ENCODE data around the gene ZNG1B.
"Not testable (repeated sequence)": the region's sequence is repeated elsewhere in the genome, so short reads cannot be mapped to it uniquely, and the experiment has no call there.

DNA sequence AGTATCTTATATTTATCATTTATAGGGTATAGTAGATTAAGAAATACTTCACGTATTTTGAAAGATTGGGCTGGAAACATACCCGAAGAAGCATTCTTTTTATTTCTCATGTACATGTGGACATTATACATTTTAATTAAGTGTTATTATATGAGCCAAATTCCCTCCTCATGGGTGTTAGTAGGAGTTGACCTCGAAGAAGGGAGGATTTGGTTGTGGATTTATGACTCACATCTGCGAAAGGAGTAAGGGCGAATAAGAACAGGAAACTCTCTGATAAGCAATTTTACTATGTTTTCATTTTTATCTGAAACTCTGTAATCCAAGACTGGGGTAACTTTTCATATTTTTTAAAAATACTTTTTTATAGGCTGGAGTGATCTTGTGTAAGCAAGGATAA is 84.0 kb downstream of the ZNG1B start:
- TF ChIP-seq POLR2AphosphoS5 (IDR thresholded peaks at IDR 0.05; ENCODE audit: low read depth, low read length); TCF7L2 (IDR thresholded peaks at IDR 0.05; ENCODE audit: low read depth, low read length); SIN3A (IDR thresholded peaks at IDR 0.05; ENCODE audit: borderline replicate concordance, insufficient read depth, low read depth, low read length): not testable (repeated sequence)
- TF ChIP-seq, protein P1, sequence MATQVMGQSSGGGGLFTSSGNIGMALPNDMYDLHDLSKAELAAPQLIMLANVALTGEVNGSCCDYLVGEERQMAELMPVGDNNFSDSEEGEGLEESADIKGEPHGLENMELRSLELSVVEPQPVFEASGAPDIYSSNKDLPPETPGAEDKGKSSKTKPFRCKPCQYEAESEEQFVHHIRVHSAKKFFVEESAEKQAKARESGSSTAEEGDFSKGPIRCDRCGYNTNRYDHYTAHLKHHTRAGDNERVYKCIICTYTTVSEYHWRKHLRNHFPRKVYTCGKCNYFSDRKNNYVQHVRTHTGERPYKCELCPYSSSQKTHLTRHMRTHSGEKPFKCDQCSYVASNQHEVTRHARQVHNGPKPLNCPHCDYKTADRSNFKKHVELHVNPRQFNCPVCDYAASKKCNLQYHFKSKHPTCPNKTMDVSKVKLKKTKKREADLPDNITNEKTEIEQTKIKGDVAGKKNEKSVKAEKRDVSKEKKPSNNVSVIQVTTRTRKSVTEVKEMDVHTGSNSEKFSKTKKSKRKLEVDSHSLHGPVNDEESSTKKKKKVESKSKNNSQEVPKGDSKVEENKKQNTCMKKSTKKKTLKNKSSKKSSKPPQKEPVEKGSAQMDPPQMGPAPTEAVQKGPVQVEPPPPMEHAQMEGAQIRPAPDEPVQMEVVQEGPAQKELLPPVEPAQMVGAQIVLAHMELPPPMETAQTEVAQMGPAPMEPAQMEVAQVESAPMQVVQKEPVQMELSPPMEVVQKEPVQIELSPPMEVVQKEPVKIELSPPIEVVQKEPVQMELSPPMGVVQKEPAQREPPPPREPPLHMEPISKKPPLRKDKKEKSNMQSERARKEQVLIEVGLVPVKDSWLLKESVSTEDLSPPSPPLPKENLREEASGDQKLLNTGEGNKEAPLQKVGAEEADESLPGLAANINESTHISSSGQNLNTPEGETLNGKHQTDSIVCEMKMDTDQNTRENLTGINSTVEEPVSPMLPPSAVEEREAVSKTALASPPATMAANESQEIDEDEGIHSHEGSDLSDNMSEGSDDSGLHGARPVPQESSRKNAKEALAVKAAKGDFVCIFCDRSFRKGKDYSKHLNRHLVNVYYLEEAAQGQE (IDR thresholded peaks at IDR 0.05; ENCODE audit: insufficient read depth in 1 of 2, low read depth in 2 of 2, low read length in 1 of 2) = not testable (repeated sequence)
- TF ChIP-seq, protein P2, sequence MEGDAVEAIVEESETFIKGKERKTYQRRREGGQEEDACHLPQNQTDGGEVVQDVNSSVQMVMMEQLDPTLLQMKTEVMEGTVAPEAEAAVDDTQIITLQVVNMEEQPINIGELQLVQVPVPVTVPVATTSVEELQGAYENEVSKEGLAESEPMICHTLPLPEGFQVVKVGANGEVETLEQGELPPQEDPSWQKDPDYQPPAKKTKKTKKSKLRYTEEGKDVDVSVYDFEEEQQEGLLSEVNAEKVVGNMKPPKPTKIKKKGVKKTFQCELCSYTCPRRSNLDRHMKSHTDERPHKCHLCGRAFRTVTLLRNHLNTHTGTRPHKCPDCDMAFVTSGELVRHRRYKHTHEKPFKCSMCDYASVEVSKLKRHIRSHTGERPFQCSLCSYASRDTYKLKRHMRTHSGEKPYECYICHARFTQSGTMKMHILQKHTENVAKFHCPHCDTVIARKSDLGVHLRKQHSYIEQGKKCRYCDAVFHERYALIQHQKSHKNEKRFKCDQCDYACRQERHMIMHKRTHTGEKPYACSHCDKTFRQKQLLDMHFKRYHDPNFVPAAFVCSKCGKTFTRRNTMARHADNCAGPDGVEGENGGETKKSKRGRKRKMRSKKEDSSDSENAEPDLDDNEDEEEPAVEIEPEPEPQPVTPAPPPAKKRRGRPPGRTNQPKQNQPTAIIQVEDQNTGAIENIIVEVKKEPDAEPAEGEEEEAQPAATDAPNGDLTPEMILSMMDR (IDR thresholded peaks at IDR 0.05) = not testable (repeated sequence)

All from Panc1 (cell line).